AG08395 (cell line): ENCODE data around the gene TANC1.

ENCODE experiments used
- DNase-seq: peaks from one replicate; pipeline ENCODE4 v3.0.0; 2012; ENCODE audit warnings: mixed read lengths, low spot score

Gene TANC1

GRCh38 chr2:158968396-158969161 lies at the start of gene TANC1:
Gene TANC1, plus strand, starts transcription at chr2:158968640. Its CDS starts 97,271 bp downstream, at chr2:159065911.
- peak; percentile 93 for DNase-seq

- no peak for DNase-seq
Measured at GRCh38 chr2:158921599-158922408, 46.6 kb upstream of the TANC1 start.

GRCh38 chr2:158922601-158923000 lies 45.8 kb upstream of the TANC1 start:
- no peak for DNase-seq

GRCh38 chr2:158923180-158923594 lies 45.3 kb upstream of the TANC1 start:
- peak; percentile 14 for DNase-seq

GRCh38 chr2:158923641-158924040 lies 44.8 kb upstream of the TANC1 start:
- DNase-seq: no peak

GRCh38 chr2:158926478-158926948 lies 41.9 kb upstream of the TANC1 start:
- DNase-seq: no peak

- no peak for DNase-seq
Measured at GRCh38 chr2:158928515-158928914, 39.9 kb upstream of the TANC1 start.

GRCh38 chr2:158928965-158929364 lies 39.5 kb upstream of the TANC1 start:
- no peak for DNase-seq

GRCh38 chr2:158931572-158931971 lies 36.9 kb upstream of the TANC1 start:
- peak; percentile 64 for DNase-seq

GRCh38 chr2:158932131-158932645 lies 36.3 kb upstream of the TANC1 start:
- DNase-seq: peak; percentile 32

GRCh38 chr2:158934170-158934569 lies 34.3 kb upstream of the TANC1 start:
- DNase-seq: no peak

- DNase-seq: no peak
Measured at GRCh38 chr2:158935617-158936016, 32.8 kb upstream of the TANC1 start.

- DNase-seq: peak; percentile 85
Measured at GRCh38 chr2:158936978-158937377, 31.5 kb upstream of the TANC1 start.

GRCh38 chr2:158940356-158940755 lies 28.1 kb upstream of the TANC1 start:
- DNase-seq: no peak

- DNase-seq: no peak
Measured at GRCh38 chr2:158943973-158944372, 24.5 kb upstream of the TANC1 start.

- DNase-seq: no peak
Measured at GRCh38 chr2:158948964-158949699, 19.3 kb upstream of the TANC1 start.

- no peak for DNase-seq
Measured at GRCh38 chr2:158953454-158953853, 15.0 kb upstream of the TANC1 start.

- DNase-seq: peak; percentile 78
Measured at GRCh38 chr2:158953926-158954763, 14.3 kb upstream of the TANC1 start.

GRCh38 chr2:158955842-158956365 lies 12.5 kb upstream of the TANC1 start:
- no peak for DNase-seq

GRCh38 chr2:158958365-158958764 lies 10.1 kb upstream of the TANC1 start:
- DNase-seq: no peak

GRCh38 chr2:158960193-158960592 lies 8.2 kb upstream of the TANC1 start:
- no peak for DNase-seq
